Hepatocyte (in vitro differentiated cells): ENCODE results near the gene UROC1. TPM values are rescaled to one million over a fixed set of nuclear protein-coding genes. Genes with fewer than 3 reads are reported as not detected.

Experiments
- DNase-seq: peaks from one replicate; pipeline ENCODE4 v3.0.0-alpha.2; 2016; ENCODE audit warnings: low spot score
- H2AFZ ChIP-seq: fragments of 200-600 bp; sonication (generic); 2 replicates; pipeline ENCODE4 v1.6.0; 2016; ENCODE audit warnings: antibody characterized with exemption, mild to moderate bottlenecking
- H3K27ac ChIP-seq: fragments of 200-600 bp; sonication (generic); 2 replicates; pipeline ENCODE4 v1.5.1; 2016; ENCODE audit warnings: mild to moderate bottlenecking
- H3K27me3 ChIP-seq: fragments of 200-600 bp; sonication (generic); 2 replicates; pipeline ENCODE4 v1.6.1; 2016
- H3K36me3 ChIP-seq: fragments of 200-600 bp; sonication (generic); replicated peaks from 2 replicates; pipeline ENCODE4 v1.5.1; 2016; ENCODE audit warnings: low read depth; ENCODE audit not compliant: insufficient read depth
- H3K4me1 ChIP-seq: fragments of 200-600 bp; sonication (generic); 2 replicates; pipeline ENCODE4 v1.5.1; 2016; ENCODE audit warnings: mild to moderate bottlenecking, moderate library complexity; ENCODE audit not compliant: insufficient read depth
- H3K4me2 ChIP-seq: fragments of 200-600 bp; sonication (generic); 2 replicates; pipeline ENCODE4 v1.6.0; 2016
- H3K4me3 ChIP-seq: fragments of 200-600 bp; sonication (generic); 2 replicates; pipeline ENCODE4 v1.5.1; 2016; ENCODE audit warnings: mild to moderate bottlenecking
- H3K79me2 ChIP-seq: fragments of 200-600 bp; sonication (generic); 2 replicates; pipeline ENCODE4 v1.6.0; 2017; ENCODE audit warnings: mild to moderate bottlenecking
- H3K9me2 ChIP-seq: fragments of 200-600 bp; sonication (generic); replicated peaks from 2 replicates; pipeline ENCODE4 v1.6.0; 2017; ENCODE audit warnings: mild to moderate bottlenecking; ENCODE audit not compliant: insufficient read depth
- H3K9me3 ChIP-seq: fragments of 200-600 bp; sonication (generic); 2 replicates; pipeline ENCODE4 v1.5.1; 2016; ENCODE audit warnings: low read depth, mild to moderate bottlenecking
- H4K20me1 ChIP-seq: fragments of 200-600 bp; sonication (generic); 2 replicates; pipeline ENCODE4 v1.6.0; 2016; ENCODE audit warnings: mild to moderate bottlenecking; ENCODE audit not compliant: insufficient read depth, poor library complexity, severe bottlenecking
- EZH2 ChIP-seq: fragments of 200-600 bp; sonication (generic); IDR thresholded peaks from 2 replicates; pipeline ENCODE4 v1.6.1; 2016; ENCODE audit warnings: antibody characterized with exemption, mild to moderate bottlenecking, borderline replicate concordance
- EZH2phosphoT487 ChIP-seq: fragments of 200-600 bp; sonication (generic); IDR thresholded peaks from one replicate; pipeline ENCODE4 v1.6.1; 2018; ENCODE audit warnings: antibody characterized with exemption, mild to moderate bottlenecking, low read depth, moderate library complexity; ENCODE audit not compliant: unreplicated experiment, severe bottlenecking
- WGBS: methylation state at CpG from one replicate; pipeline ENCODE4 v1.1.6; 2016; ENCODE audit warnings: low lambda C conversion rate; ENCODE audit errors: missing lambda C conversion rate; 5-methylcytosine and 5-hydroxymethylcytosine counted together
- polyA plus RNA-seq: library from polyadenylated mRNA; unstranded; fragments of >200 nt; fragmentation: Nextera tagmentation; extraction: Ambion mirVana; gene quantifications from 2 replicates; pipeline ENCODE4 v1.2.1, GENCODE V29; 2016
- total RNA-seq: library from RNA; depleted of rRNA; stranded (reverse); fragments of >200 nt; gene quantifications from 2 replicates; pipeline ENCODE4 v1.2.3, GENCODE V29; 2014
- TF ChIP-seq, protein P1 (sequence below): fragments of 200-600 bp; sonication (generic); IDR thresholded peaks from 2 replicates; pipeline ENCODE4 v1.5.1; 2016; ENCODE audit warnings: antibody characterized with exemption, mild to moderate bottlenecking; ENCODE audit not compliant: poor library complexity

The UROC1 gene
- total and polyA plus RNA-seq, 2 experiments from 2014 or later = 2.3 to 4.2 TPM

DNA sequence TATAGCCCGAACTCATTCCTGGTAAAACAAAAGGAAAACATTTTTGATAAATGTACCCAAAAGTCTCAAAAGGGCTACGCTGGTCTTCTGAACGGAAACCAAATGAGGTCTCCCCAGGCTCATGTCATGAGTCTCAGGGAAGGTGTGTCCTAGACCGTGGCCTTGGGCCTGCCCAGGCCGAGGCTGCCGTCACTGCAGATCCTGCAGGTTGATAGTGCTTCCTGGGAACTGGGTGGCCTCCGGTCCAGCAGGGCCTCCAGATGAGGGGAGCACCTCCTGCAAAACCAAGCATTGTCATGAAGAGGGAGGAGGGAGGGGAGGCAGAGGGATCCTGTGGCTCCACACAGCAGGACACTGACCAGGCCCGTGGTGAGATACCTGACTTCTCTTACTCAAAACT is 79.4 kb downstream of the UROC1 start:
- Histone ChIP-seq H3K4me3 (no peak overlapping the region), H3K27ac (no peak overlapping the region), H3K9me3 (no peaks in the 10 kb centered on the region), H3K27me3 (no peaks in the 10 kb centered on the region), H3K9me2 (no peaks in the 10 kb centered on the region), H3K79me2 (no peaks in the 10 kb centered on the region), H3K4me2 (no peak overlapping the region), H2AFZ (no peak overlapping the region), H3K36me3 (no peaks in the 10 kb centered on the region), H4K20me1 (no peaks in the 10 kb centered on the region), H3K4me1 (no peaks in the 10 kb centered on the region)
- no peak for TF ChIP-seq EZH2
- no peak for TF ChIP-seq EZH2phosphoT487
- TF ChIP-seq, protein P1, sequence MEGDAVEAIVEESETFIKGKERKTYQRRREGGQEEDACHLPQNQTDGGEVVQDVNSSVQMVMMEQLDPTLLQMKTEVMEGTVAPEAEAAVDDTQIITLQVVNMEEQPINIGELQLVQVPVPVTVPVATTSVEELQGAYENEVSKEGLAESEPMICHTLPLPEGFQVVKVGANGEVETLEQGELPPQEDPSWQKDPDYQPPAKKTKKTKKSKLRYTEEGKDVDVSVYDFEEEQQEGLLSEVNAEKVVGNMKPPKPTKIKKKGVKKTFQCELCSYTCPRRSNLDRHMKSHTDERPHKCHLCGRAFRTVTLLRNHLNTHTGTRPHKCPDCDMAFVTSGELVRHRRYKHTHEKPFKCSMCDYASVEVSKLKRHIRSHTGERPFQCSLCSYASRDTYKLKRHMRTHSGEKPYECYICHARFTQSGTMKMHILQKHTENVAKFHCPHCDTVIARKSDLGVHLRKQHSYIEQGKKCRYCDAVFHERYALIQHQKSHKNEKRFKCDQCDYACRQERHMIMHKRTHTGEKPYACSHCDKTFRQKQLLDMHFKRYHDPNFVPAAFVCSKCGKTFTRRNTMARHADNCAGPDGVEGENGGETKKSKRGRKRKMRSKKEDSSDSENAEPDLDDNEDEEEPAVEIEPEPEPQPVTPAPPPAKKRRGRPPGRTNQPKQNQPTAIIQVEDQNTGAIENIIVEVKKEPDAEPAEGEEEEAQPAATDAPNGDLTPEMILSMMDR = no peak
- WGBS = 92% methylated on average over 8 of the region's 8 CpGs
- DNase-seq = no peak

DNA sequence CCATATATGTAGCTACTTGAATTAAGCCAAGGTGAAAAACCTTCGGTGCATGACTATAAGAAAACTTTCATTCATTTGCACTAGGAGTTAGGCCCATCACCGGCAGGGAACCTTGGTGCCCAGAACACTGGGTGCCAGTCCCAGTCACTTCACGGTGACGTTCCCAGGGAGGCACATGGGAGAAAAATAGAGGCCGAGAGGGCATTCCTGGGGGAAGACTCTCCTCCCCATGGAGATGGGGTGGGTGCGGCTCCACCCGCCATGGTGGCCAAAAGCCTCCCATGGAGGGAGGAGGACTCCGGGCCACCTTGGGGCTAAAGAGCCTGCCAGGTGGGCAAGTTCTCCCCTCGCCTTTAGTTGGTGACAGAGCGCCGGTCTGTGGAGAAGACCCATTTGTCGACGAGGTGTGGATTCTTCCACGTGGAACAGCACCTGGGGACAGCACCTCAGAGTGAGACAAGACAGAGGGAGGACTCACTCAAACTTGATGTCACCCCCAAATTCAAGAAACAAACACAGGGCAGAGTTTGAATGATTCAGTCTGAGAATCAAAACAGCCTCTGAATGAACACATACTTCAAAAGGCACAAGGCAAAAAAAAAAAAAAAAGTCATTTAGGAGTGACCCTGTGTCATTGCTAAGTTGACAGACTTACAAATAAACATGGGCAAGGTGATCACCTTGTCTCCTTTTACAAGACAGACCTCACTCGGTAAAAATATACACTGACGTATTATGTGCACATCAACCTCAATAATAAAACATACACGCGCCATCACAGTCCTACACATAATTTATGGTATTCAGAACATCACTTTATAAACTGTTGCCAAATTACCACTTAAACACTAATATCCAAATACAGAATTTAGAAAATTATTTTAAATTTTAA is 80.5 kb downstream of the UROC1 start:
- Histone ChIP-seq H3K27me3 (no peaks in the 10 kb centered on the region), H3K79me2 (no peaks in the 10 kb centered on the region), H3K27ac (no peak overlapping the region), H3K4me3 (no peak overlapping the region), H2AFZ (no peak overlapping the region), H3K4me1 (no peaks in the 10 kb centered on the region), H3K4me2 (no peak overlapping the region), H3K9me3 (no peaks in the 10 kb centered on the region), H3K9me2 (no peaks in the 10 kb centered on the region), H4K20me1 (no peaks in the 10 kb centered on the region), H3K36me3 (no peaks in the 10 kb centered on the region)
- DNase-seq = no peak
- no peak for TF ChIP-seq EZH2
- TF ChIP-seq EZH2phosphoT487 = no peak
- TF ChIP-seq, protein P1 = no peak
- 96% methylated on average over 18 of the region's 18 CpGs for WGBS

GRCh38 chr3:126435456-126436315 is 81.9 kb downstream of the UROC1 start:
- 95% methylated on average over 14 of the region's 14 CpGs for WGBS
- Histone ChIP-seq H2AFZ (no peak overlapping the region), H3K4me2 (no peak overlapping the region), H3K79me2 (no peaks in the 10 kb centered on the region), H3K9me3 (no peaks in the 10 kb centered on the region), H3K36me3 (no peaks in the 10 kb centered on the region), H3K9me2 (no peaks in the 10 kb centered on the region), H4K20me1 (no peaks in the 10 kb centered on the region), H3K4me3 (no peak overlapping the region), H3K27ac (no peak overlapping the region), H3K27me3 (no peaks in the 10 kb centered on the region), H3K4me1 (no peaks in the 10 kb centered on the region)
- DNase-seq = no peak
- TF ChIP-seq EZH2phosphoT487 (no peak), EZH2 (no peak)
